Activated T-cell treated with anti-CD3 and anti-CD28 coated beads for 48 hours (primary cell): Measurements from ENCODE around the gene HDAC4.

Experiments
- DNase-seq: peaks from one replicate; pipeline ENCODE4 v3.0.0-alpha.2; 2020; ENCODE audit warnings: low read depth

Gene HDAC4

DNA sequence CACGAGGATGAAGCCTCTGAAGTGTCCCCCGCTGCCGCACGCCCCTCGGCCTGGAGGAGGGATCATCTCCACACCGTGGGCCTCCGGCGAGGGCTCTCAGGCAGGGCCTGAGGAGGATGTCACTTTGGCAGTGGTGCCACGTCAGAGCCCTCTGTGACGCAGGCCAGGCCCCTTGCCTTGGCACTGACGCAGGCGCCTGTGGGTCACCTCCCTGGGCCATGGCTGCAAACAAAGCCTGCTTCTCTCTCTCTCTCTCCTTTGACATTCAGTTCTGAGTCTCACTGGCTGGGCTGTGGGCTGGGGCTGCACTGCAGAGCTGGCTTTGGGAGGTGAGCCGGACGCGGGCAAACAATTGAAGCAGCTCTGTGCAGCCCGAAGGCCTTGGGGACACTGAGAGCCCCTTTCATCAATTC lies 279.2 kb downstream of the HDAC4 start:
- no peak for DNase-seq

DNA sequence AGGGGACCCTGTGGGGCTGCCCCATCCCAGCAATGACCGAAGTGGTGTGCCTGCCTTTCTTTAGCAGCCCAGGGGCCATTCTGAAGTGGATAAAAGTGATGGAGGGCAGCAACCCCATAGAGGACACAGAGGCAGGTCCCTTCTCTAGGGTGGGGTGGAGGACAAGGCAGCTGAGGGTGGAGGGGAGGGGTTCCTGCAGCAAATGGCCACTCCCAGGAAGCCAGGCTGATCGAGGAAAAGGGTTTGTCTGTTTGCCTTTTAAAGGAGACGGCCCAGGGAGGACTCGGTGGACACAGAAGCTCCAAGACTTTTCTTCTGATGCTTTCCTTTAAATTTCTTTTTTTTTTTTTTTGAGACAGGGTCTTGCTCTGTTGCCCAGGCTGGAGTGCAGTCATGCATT lies 280.2 kb downstream of the HDAC4 start:
- no peak for DNase-seq

DNA sequence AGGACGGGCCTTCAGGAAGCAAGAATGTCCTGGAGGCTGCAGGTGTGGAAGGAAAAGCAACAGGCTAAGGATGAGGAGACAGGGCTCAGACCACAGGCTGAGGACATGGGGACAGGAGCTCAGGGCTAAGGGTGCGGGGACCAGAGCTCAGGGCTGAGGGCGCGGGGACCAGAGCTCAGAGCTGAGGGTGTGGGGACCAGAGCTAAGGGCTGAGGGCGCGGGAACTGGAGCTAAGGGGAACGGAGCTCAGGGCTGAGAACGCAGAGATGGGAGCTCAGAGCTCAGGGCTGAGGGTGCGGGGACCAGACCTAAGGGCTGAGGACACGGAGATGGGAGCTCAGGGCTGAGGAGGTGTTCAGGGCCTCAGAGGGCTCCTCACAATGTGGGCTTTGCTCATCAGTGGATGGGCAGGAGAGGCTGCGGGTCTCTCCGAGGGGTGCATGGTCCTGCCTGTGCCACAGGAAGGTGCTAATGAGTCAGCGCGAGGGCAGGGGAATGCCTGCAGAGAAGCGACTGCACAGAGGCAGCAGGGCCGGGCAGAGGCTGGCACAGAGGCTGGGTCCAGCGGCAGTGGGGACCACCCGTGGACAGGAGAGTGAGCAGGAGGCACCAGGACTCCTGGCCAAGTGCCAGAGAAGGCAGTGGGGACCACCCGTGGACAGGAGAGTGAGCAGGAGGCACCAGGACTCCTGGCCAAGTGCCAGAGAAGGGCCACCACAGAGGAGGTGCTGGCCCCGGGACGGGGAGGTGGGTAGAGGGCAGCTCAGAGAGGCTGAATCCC lies 281.3 kb downstream of the HDAC4 start:
- no peak for DNase-seq

DNA sequence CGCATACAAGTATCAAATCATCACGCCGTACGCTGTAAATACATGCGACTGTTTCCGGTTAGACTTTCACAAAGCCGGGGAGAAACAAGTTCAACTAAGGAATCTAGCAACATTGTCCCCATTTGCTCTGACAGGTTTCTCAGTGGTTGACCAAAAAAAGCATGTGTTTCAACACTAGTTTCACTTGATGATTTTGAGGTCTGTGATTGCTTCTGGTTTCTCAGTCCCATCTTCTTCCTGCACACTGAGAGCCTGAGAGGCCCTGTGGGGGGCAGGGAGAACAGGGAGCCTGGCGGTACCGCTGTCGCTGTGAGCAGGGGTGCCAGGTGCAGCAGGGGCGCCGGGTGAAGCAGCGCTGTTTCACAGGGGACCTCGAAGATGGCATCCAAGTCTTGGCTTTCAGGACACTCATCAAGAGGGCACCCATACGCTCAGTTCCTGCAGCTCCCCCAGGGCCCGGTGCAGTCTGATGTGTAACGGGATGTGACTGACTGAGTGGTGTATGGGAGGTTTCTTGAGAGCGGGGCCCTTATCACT lies 282.1 kb downstream of the HDAC4 start:
- DNase-seq: peak; percentile 8

DNA sequence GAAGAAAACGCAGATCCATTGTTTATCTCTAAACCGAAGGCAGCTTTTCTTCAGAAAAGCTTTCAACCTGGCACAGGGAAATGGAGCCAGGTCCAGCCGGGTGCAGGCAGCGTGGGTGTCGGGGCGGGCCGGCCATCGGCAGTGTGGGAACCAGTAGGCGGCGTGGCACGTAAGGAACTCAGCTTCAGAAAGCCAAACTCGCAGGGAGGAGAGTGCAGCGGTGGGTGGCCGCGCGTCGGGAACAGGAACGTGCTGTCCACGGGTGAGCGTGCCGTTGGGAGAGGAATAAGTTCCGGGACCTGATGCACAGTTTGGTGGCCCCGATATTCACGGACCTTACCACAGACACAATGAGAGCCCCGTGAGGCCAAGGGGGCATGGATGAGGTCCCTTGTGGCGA lies 282.6 kb downstream of the HDAC4 start:
- no peak for DNase-seq

DNA sequence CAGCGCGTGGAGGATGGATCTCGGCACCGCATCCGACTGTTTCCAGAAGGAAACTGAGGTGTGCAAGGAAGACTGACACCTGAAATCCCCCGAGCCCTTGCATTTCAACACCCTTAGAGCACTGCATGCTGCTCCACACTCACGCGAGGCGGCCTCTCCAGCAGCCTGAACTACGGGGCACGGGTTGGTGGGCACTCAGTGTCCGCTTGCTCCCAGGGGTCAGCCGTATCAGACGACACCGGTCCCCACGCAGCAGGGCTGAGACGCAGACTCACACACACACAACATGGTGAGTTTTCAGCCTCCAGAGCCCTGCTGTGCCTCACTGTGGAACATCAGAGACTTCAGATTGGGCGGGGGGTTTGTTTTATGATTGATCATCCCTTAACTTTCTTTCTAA lies 283.0 kb downstream of the HDAC4 start:
- DNase-seq: no peak

DNA sequence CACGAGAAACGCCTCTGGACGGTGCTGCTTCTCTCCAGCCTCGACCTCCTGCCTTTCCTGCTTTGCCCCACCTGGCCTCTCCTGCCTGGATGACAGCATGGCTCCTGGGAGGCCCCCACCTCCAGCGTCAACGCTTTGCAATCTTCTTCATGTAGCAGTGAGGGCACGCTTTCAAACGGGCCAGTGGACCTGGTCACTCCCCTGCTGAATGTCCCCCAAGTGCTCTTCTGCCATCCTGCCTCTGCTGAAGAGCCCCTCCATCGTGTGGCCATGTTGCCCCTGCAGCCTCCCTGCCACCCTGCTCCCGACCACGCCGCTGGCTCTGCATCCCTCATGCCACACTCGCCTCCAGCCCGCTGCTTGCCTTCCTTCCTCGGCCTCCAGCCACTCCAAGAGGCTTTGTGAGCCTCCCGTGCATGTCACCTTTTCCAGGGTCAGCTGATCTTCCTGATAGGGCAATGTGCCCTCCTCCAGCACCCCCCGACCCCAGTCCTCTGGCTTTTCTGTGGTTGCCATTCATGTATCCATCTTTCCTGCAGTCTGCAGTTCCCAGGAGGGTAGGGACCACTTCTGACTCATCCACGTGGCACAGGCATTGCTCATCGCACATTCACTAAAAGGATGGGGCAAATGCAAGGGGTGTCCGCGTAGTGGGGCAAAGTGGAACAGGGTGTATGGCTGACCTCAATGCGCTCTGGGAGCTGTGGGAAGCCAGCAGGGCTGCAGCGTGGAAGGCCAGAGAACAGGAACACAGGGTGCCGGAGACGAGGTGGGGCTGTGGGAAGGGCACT lies 284.2 kb downstream of the HDAC4 start:
- no peak for DNase-seq

DNA sequence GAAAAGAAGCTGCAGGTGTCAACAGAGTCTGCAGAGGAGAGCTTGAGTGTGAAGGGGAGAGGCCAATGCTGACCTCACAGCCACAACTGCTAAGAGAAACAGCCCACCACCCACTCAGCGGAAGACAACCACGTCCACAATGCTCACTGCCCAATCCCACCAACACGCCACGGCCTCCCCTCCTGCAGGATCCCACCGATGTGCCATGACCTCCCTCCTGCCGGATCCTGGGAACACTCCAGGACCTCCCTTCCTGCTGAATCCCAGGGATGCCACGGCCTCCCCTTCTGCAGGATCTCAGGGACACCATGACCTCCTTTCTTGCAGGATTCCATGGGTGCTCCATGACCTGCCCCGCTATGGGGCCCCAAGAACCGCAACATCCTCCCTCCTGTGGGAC lies 285.2 kb downstream of the HDAC4 start:
- no peak for DNase-seq

DNA sequence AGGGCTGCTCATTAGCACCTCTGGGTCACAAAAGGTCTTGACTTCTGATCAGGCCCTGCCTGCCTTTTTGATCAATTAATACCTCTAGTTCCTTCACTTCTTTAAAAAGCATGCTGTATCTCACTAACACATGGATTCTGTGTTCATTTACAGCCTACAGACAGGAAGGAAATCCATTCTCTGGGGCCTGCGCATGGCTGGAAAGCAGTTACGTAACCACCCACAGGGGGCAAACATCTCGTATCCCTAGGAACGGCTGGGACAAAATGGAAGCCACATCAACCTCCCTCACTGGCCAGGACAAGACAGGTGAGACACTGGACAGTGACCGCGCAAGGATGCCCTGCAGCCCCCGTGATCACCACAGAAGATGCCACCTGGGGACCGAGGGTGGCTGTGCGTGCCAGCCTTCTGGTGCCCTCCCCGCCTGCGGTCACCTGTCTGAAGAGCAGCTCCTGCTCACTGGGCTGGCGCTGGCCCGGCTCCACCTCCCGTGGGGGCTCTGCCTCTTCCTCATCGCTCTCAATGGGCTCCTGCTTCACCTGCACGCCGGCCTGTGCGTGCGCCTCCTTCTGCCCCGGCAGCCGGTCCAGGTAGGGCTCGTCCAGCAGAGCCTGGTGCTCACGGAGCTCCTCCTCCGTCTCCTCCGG lies 286.1 kb downstream of the HDAC4 start:
- DNase-seq: no peak

DNA sequence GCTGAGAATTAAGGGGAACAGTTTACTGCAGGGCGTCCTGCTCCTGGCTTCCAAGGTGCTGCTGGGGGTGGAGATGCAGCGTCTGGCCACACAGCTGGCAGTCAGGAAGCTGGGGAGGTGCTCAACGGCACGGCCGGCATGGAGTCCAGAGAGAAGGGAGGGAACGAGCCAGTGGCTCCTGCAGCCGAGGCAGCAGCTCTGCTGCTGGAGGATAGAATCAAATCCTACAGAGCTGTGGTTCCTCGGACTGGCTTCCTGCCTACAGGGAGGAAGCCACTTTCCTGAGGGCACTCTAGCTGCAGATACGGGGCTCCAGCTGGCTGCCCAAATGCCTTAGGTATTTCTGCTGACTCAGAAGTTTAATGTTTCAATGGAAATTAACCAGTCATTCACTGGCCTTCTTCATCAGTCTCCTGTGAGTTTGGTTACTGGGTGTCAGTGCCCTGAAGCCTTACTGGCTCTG lies 286.7 kb downstream of the HDAC4 start:
- DNase-seq: no peak

DNA sequence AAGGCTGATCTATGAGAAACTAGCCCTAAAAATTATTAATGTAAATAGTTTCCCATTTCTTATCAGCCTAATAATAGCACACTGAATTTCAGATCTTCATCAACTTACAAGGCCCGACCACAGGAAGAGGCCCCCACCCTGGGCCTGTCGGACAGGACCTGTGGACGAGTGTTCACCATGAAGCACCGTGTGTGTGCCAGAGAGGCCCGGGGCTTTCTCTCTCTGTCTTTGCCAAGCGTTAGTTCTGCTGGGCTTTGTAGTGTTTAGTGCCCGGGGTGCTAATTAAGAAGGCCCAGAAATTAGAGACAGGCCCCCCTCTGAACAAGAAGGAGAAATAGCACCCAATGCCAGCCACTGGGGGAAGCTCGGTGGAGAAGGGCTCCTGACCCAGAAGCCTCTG lies 287.2 kb downstream of the HDAC4 start:
- no peak for DNase-seq

DNA sequence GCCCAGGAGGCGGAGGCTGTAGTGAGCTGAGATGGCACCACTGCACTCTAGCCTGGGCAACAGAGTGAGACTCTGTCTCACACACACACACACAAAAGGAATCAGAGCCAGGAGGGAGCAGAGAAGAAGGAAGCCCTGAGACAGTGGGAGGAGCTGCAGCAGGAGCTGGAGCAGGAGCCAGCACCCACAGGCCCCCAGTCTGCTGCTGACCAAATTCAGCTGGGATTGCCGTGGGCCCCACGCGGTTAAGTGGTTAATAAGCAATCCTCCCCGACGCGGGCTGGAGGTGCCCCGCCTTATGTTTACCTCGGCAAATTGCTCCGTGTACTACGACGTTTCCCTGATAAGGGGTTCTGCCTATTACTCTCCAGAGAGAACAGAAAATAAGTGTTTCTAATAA lies 287.6 kb downstream of the HDAC4 start:
- no peak for DNase-seq

DNA sequence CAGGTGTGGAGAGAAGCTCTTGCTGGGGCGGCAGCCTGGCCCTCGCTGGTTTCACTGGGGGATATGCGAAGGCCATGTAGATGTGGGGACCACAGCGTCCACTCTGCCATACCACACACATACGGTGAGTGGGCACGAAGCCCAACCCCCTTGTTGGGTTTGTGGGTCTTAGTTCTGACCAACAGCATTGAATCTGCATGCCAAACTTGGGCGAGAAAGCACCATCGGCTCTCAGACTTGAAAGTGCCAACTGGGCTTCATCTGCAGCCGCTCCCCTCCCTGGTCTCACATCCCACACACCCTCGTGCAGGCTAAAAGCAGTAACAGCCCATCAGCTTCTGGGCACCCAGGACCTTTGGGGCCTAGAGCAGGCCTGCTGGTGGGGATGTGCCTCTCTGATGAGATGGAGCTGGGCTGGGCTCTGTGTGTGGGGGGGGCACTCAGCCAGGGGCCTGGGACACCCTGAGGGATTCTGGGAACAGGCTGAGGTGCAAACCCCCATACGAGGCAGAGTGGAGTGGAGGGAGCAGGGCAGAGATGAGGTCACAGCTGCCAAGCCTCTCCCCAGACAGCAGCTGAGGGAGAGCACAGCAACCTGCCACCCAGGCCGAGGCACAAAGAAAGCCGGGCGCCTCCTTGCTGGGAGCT lies 288.6 kb downstream of the HDAC4 start:
- no peak for DNase-seq

DNA sequence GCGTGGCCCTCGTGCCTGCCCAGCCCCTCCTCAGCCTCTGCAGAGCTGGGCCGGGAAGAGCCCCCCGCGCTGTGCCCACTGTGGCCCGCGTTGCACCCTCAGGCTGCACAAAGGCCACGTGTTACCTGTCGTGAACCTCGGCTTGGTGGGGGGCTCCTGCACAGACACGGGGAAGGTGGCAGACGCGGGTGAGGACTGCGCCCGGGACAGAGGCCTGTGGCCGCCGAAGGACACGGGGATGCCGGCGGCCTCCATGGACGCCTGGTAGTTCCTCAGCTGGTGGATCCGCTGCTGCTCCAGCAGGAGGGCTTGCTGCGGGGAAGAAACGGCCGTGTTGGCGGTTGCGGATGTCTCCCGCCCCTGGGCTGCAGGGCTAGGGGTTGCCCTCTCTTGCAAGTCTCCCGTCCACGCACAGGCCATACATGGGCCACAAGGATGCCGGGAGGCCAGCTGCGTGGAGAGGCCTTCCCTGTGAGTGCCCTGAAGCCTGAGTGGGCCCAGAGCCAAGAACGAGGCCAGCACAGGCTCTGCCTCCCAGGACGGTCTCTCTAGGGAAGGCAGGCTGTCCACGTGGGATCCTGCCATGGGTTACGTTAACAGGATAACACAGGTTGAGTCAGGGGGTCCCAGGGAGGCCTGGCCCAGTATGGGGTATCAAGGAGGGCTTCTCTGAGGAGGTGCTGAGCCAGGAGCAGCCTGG lies 289.3 kb downstream of the HDAC4 start:
- no peak for DNase-seq

DNA sequence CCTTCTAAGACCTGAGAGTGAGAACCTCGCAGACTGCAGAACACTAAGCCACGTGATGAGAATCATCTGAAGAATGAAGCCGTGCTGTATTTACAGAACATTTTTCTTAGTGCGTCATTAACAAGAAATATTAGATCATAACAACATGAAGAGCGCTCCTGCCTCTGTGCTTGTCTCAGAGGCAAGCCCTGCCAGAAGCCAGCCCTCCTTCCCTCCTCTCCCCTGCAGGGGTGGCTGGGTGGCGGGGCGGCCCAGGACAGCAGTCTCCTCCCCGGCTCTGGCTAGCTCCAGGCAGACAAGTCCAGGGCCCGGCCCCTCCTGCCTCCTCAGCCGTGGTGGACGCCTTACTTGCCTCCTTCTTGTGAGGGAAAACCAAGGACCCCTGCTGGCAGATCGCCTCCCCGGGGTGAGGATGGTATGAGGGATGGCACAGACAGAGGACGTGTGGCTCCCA lies 290.2 kb downstream of the HDAC4 start:
- no peak for DNase-seq

DNA sequence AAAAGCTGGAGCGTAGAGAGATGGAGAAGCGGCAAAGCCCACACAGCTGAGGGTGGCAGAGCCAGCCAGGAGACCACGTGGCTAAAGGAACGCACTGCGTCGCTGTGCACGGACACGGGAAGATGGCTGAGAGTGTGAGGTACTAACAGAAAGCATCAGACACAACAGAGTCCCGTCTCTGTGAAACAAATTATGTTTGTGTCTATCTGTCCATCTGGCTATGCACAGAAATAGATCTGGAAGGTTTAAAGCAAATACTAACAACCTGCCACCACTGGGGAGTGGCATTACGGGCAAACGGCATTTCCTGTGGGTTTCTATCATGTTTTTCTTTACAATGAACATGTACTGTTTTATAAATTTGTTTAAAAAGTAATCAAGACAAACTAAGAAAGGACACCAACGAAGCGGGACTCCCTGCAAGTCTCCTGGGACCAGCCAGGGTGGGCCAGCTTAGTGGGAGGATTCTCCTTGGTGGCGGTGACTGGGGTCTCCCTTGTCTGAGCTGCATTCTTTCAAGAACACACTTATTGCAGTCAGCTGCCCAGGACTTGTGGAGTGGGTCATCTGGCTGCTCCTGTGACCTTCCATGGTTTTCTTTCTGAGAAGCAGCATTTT lies 290.8 kb downstream of the HDAC4 start:
- no peak for DNase-seq

DNA sequence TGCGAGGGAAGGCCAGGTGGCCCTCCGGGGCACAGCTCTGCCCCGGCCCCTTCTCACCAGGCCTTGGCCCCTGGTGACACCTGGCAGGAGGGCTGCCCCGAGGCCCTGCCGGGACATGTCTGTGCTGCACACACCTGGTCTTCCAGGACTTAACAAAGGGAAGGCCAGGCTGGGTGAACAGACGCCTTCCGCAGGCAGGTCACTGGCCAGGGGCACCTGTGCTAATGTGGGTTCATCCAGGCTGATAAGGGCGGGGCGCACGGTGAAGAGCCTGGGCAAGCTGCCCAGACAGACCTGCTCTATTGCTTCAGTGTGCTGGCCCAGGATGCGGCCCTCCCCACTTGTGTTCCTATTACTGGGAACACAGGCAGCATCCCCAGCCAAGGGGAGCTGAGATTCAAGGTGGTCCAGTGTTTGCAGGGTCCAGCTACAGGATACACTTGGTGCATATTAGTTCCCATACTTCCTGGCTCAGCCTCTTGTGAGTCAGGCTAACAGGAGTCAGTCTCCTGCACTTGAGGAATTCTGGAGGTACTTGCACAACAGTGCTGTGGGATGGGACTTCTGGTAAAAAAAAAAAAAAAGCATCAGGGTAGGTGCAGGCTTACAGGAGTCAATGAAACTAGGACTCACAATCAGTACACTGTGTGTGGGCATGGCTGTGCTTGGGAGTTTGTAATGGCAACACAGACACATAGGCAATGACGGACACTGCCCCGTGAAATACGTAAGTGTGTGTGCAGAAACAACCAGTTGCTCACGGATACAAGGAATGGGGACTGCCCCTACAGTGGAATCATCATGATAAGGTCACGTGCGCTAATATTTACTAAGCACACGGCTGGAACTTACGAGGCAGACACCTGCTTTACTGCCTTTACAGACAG lies 291.5 kb downstream of the HDAC4 start:
- DNase-seq: no peak

DNA sequence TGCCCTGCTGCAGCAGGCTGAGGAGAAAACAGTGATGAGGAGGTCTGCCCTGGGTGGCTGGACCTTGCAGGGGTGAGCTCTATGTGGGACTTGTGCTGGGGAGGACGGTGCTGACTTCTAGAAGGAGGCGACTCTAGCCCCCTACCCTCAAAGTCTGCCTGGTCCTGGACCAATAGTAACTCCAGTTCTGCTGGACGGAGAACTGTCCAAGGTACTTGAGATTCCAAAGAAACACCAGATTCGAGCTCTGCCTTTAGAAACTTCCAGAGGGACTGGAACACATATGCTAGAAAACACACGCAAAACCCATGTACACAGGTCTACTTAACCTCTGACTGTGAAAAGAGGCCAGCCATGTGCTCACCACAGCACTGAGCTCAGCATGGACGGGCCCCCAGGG lies 292.4 kb downstream of the HDAC4 start:
- DNase-seq: no peak

DNA sequence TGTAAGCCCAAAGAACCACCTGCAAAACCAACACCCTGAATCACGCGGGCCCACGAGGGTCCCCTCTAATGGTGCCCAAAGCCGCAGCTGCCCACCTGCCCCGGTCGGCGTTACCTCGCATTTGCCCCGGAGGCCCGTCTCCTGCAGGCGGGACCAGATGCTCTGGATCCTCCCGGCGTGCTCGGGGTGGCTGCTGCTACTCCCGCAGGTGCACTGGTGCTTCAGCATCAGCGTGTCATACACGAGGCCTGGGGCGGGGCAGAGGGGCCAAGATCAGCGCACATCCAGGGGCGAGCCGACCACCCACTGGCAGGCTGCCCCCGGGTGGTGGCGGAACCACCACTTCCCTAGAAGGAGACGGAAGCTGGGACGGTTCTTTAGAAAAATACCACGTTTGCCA lies 292.9 kb downstream of the HDAC4 start:
- no peak for DNase-seq

DNA sequence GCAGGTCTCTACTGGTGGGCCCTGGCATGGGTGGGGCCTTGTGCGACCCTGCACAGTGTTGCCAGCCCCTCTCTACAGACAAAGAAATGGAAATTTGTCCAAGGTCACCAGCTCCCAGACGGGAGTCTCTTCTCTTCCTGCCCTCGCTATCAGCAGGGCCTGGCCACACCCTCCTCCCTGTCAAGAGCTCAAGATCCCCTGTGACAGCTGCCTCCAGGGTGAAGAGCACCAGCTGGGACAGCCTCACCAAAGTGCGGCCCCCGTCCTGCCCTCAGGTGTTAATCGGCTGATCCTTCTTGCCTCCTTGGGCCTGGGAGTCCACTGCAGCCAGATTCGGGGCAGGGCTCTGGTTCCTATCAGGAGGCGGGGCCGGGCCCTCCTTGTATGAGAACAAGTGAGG lies 293.9 kb downstream of the HDAC4 start:
- DNase-seq: no peak
